ENCODE measurements around the gene TRAK2.
A peak's percentile ranks its signal among the peaks of the same experiment; 100 is the strongest.
"Not testable (repeated sequence)": the region's sequence is repeated elsewhere in the genome, so short reads cannot be mapped to it uniquely, and the experiment has no call there.

TRAK2 gene

GRCh38 chr2:201451292-201452057, at the start of gene TRAK2, which contains the start of gene STRADB:
TRAK2 (minus strand) TSS chr2:201451458; CDS start chr2:201420507, 30,951 bp downstream.
STRADB (plus strand) TSS chr2:201451740; CDS start chr2:201454841, 3,101 bp downstream.
- peaks cover 52% of the 10 kb centered on the region for H3K4me1 Mint-ChIP-seq
- peak; percentile 92 for ATAC-seq

GRCh38 chr2:201500534-201500933, 49.3 kb upstream of the TRAK2 start:
- no peak for ATAC-seq
- Mint-ChIP-seq H3K27me3 (no peaks in the 10 kb centered on the region), H3K4me3 (no peak overlapping the region), H3K27ac (peak overlapping the region in 1 of 2 donors; percentile 41), H3K4me1 (no peaks in the 10 kb centered on the region), H3K9me3 (peaks cover 14 to 21% of the 10 kb centered on the region in 2 donors)
- no peak for DNase-seq

More at GRCh38 chr2:201451292-201452057, at the start of gene TRAK2, which contains the start of gene STRADB:
- Mint-ChIP-seq H3K9me3 (no peaks in the 10 kb centered on the region), H3K27me3 (no peaks in the 10 kb centered on the region), H3K27ac (peak within 1 kb of the TSS; percentile 96 to 98), H3K4me3 (peak within 1 kb of the TSS; percentile 94 to 99)
- peak; percentile 97 to 98 for DNase-seq

- ATAC-seq: no peak
- DNase-seq: no peak
- no peaks in the 10 kb centered on the region for H3K27me3 Mint-ChIP-seq
- H3K9me3 Mint-ChIP-seq: no peaks in the 10 kb centered on the region
- H3K4me3 Mint-ChIP-seq: no peak overlapping the region
- no peaks in the 10 kb centered on the region for H3K4me1 Mint-ChIP-seq
- H3K27ac Mint-ChIP-seq: no peak overlapping the region
Observed at GRCh38 chr2:201496785-201497184, 45.5 kb upstream of the TRAK2 start.

GRCh38 chr2:201490291-201490690, 39.0 kb upstream of the TRAK2 start:
- Mint-ChIP-seq H3K4me3 (no peak overlapping the region), H3K9me3 (no peaks in the 10 kb centered on the region), H3K27ac (no peak overlapping the region), H3K4me1 (no peaks in the 10 kb centered on the region), H3K27me3 (no peaks in the 10 kb centered on the region)
- no peak for DNase-seq
- no peak for ATAC-seq

- Mint-ChIP-seq H3K27me3 (no peaks in the 10 kb centered on the region), H3K4me1 (no peaks in the 10 kb centered on the region), H3K27ac (no peak overlapping the region), H3K4me3 (no peak overlapping the region), H3K9me3 (peaks cover 0 to 5% of the 10 kb centered on the region in 2 donors)
- ATAC-seq (no peak), DNase-seq (no peak)
Observed at GRCh38 chr2:201484805-201485204, 33.5 kb upstream of the TRAK2 start.

- not testable (repeated sequence) for ATAC-seq, H3K4me1 Mint-ChIP-seq, DNase-seq, H3K9me3 Mint-ChIP-seq, H3K27me3 Mint-ChIP-seq, H3K27ac Mint-ChIP-seq, H3K4me3 Mint-ChIP-seq
Observed at GRCh38 chr2:201483758-201484157, 32.5 kb upstream of the TRAK2 start.

- Mint-ChIP-seq H3K27me3 (no peaks in the 10 kb centered on the region), H3K4me3 (no peak overlapping the region), H3K4me1 (no peaks in the 10 kb centered on the region), H3K27ac (no peak overlapping the region), H3K9me3 (peaks cover 0 to 5% of the 10 kb centered on the region in 2 donors)
- ATAC-seq: no peak
- no peak for DNase-seq
Observed at GRCh38 chr2:201483342-201483741, 32.1 kb upstream of the TRAK2 start.

GRCh38 chr2:201482543-201482942, 31.3 kb upstream of the TRAK2 start:
- H3K4me1 Mint-ChIP-seq: no peaks in the 10 kb centered on the region
- DNase-seq: no peak
- H3K4me3 Mint-ChIP-seq: no peak overlapping the region
- peaks cover 0 to 5% of the 10 kb centered on the region in 2 donors for H3K9me3 Mint-ChIP-seq
- no peak overlapping the region for H3K27ac Mint-ChIP-seq
- no peaks in the 10 kb centered on the region for H3K27me3 Mint-ChIP-seq
- ATAC-seq: no peak

GRCh38 chr2:201472411-201472810, 21.2 kb upstream of the TRAK2 start:
- no peak overlapping the region for H3K27ac Mint-ChIP-seq
- ATAC-seq: no peak
- H3K9me3 Mint-ChIP-seq: no peaks in the 10 kb centered on the region
- no peaks in the 10 kb centered on the region for H3K27me3 Mint-ChIP-seq
- no peak overlapping the region for H3K4me3 Mint-ChIP-seq
- peaks cover 10% of the 10 kb centered on the region for H3K4me1 Mint-ChIP-seq
- DNase-seq: no peak

- no peaks in the 10 kb centered on the region for H3K9me3 Mint-ChIP-seq
- H3K27me3 Mint-ChIP-seq: no peaks in the 10 kb centered on the region
- peaks cover 11% of the 10 kb centered on the region for H3K4me1 Mint-ChIP-seq
- no peak overlapping the region for H3K27ac Mint-ChIP-seq
- DNase-seq: no peak
- H3K4me3 Mint-ChIP-seq: no peak overlapping the region
- no peak for ATAC-seq
Observed at GRCh38 chr2:201471732-201472393, 20.6 kb upstream of the TRAK2 start.

- Mint-ChIP-seq H3K9me3 (no peaks in the 10 kb centered on the region), H3K4me1 (peaks cover 11% of the 10 kb centered on the region), H3K4me3 (no peak overlapping the region), H3K27ac (no peak overlapping the region), H3K27me3 (no peaks in the 10 kb centered on the region)
- DNase-seq (no peak), ATAC-seq (no peak)
Observed at GRCh38 chr2:201470821-201471731, 19.8 kb upstream of the TRAK2 start.

- ATAC-seq: no peak
- DNase-seq: no peak
- Mint-ChIP-seq H3K9me3 (no peaks in the 10 kb centered on the region), H3K27ac (no peak overlapping the region), H3K4me1 (peaks cover 11% of the 10 kb centered on the region), H3K4me3 (no peak overlapping the region), H3K27me3 (no peaks in the 10 kb centered on the region)
Observed at GRCh38 chr2:201467666-201468065, 16.4 kb upstream of the TRAK2 start.

- no peaks in the 10 kb centered on the region for H3K27me3 Mint-ChIP-seq
- peaks cover 0 to 4% of the 10 kb centered on the region in 2 donors for H3K9me3 Mint-ChIP-seq
- H3K27ac Mint-ChIP-seq: no peak overlapping the region
- no peak overlapping the region for H3K4me3 Mint-ChIP-seq
- H3K4me1 Mint-ChIP-seq: peaks cover 11% of the 10 kb centered on the region
- ATAC-seq (no peak), DNase-seq (no peak)
Observed at GRCh38 chr2:201466050-201466675, 14.9 kb upstream of the TRAK2 start.

GRCh38 chr2:201465524-201465971, 14.3 kb upstream of the TRAK2 start:
- ATAC-seq (no peak), DNase-seq (no peak)
- no peaks in the 10 kb centered on the region for H3K27me3 Mint-ChIP-seq
- H3K27ac Mint-ChIP-seq: no peak overlapping the region
- peaks cover 0 to 4% of the 10 kb centered on the region in 2 donors for H3K9me3 Mint-ChIP-seq
- H3K4me3 Mint-ChIP-seq: no peak overlapping the region
- H3K4me1 Mint-ChIP-seq: peaks cover 11% of the 10 kb centered on the region

GRCh38 chr2:201464547-201464946, 13.3 kb upstream of the TRAK2 start:
- Mint-ChIP-seq H3K9me3 (peaks cover 0 to 4% of the 10 kb centered on the region in 2 donors), H3K27me3 (no peaks in the 10 kb centered on the region), H3K27ac (no peak overlapping the region), H3K4me3 (no peak overlapping the region), H3K4me1 (peaks cover 11% of the 10 kb centered on the region)
- ATAC-seq: no peak
- DNase-seq: no peak
